SK-N-MC (cell line): Measurements from ENCODE around the gene CELSR1.

Source experiments
- EZH2 ChIP-seq: fragments of 200-600 bp; sonication (generic); IDR thresholded peaks from one replicate; pipeline ENCODE4 v1.6.1; 2017; ENCODE audit warnings: antibody characterized with exemption
- FOXP2 ChIP-seq: optimal IDR thresholded peaks from 2 replicates; pipeline ENCODE3; 2011; ENCODE audit warnings: mild to moderate bottlenecking, moderate library complexity; ENCODE audit not compliant: insufficient read depth; ENCODE audit errors: extremely low read length, control extremely low read depth
- POLR2AphosphoS5 ChIP-seq: IDR thresholded peaks from 2 replicates; pipeline ENCODE4 v1.6.1; 2012; ENCODE audit warnings: mild to moderate bottlenecking, low read depth, low read length, borderline replicate concordance

DNA sequence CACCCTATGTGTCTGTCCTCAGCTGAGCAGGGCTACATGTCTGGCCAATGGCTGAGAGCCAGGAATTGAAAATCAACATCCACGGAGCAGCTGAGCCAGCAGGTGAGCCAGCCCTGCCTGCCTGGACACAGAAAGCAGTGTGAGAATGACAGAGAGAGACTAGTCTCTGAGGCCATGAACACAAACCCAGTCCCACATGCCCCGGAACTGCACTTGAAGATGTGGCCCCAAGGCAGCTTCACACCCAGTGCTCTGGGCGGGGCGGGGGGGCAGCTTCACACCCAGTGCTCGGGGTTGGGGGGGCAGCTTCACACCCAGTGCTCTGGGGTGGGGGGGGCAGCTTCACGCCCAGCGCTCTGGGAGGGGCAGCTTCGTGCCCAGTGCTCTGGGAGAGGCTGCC is 164.3 kb downstream of the CELSR1 start:
- no peak for TF ChIP-seq EZH2
- TF ChIP-seq POLR2AphosphoS5 = no peak
- no peak for TF ChIP-seq FOXP2
